Stimulated activated CD8-positive, alpha-beta memory T cell treated with anti-CD3 and anti-CD28 coated beads, Interleukin-7, amount 100 ng/mL, for 48 hours (primary cell): Measurements from ENCODE around the gene DIO2.

ENCODE experiments used
- DNase-seq, 2 donors: peaks; one replicate each; pipeline ENCODE4 v3.0.0-alpha.2; 2020; ENCODE audit warnings: low read depth in 1 of 2; ENCODE audit errors: extremely low read depth in 1 of 2

Gene DIO2

DNA sequence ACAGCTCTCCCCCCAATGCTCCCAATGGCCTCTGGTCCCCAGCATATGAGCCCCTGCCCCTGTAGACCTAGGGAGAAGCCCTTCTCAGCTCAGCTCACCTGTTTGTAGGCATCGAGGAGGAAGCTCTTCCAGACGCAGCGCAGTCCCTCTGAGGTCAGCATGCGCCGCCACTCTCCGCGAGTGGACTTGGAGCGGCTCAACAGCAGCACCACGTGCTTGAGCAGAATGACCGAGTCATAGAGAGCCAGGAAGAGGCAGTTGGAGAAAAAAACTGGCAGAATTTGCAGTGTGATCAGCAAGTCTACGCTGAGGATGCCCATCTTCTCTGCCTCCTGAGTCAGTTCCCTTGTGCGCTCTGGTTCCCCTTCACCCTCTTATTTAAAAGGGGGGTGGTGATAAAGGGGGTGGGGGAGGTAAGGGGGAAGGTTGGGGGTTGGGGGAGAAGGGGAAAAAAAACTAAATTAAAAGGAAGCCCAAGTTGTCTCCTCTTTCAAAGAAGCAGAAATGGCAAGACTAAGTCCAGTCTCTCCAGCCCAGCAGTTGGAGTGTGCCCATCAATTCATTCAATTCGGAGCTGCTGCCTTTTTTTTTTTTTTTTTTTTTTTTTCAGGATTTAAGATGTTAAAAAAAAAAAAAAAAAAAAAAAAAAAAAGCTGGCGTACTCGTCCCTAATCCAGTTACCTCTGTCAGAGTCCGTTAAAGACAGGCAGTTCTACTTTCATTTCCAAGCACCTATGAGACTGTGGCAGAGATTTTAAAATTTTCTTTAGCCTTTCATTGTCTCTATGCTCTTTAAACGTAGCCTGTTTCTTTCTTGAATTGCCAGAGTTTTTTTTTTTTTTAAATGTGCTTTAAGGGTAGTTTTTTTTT, at the start of gene DIO2:
Gene DIO2 (minus strand): TSS at position 352 of the 870 bp plus-strand sequence. CDS start 32 bp downstream, at position 320.
- no peak for DNase-seq

DNA sequence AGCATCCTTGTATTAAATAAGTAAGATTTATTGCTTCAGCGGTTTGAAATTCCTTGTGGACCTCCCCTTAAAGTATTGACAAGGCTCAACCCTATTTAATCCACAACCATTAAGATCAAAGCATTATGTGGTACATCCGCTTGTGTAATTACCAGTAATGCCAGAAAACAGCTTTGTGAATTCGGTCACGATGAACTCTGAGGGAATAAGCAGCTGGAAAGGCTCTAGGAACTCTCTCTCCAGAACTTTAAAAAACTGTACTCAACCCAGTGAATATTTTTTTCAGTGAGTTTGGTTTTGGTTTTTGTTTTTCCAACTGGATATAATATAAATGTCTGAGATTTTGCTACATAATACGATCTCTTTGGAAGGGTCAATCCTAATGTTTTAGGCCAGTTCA, 49.3 kb upstream of the DIO2 start:
- no peak for DNase-seq

DNA sequence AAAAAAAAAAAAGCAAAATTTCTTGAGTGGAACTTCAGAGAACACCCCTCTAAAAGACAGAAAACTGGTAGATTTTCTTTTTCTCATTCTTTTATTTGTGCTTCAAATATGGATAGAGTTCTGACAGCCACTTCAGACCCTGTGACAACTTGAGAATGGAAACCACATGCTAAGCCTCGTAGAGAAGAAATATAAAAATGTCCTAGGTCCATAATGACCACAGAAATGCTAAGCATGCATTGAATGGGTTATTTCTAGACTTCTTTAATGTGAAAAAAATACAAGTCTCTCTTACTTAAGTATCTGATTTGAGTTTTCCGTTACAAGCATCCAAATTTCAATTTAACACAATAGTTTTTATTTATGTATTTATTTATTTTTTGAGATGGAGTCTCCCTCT, 28.3 kb upstream of the DIO2 start:
- no peak for DNase-seq

GRCh38 chr14:80237143-80237542, 25.8 kb upstream of the DIO2 start:
- no peak for DNase-seq

GRCh38 chr14:80233470-80234089, 22.3 kb upstream of the DIO2 start:
- no peak for DNase-seq

DNA sequence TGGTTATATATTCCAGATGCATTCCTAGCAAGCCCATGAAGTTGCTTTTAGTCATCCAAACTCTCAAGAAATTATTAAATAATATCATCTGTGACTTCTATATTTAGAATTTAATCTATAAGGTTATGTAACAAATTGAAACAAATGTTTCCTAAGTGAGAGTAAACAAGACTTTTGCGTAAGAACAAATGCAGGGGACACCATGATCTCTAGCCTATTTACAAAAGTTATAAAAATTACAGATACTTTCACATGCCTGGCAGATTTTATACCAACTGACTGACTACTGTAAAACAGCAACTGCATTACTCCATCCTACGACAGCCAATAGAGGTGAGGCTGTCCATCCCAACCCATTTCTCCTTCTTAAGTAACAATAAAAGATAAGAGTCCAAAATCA, 20.4 kb upstream of the DIO2 start:
- DNase-seq = no peak

DNA sequence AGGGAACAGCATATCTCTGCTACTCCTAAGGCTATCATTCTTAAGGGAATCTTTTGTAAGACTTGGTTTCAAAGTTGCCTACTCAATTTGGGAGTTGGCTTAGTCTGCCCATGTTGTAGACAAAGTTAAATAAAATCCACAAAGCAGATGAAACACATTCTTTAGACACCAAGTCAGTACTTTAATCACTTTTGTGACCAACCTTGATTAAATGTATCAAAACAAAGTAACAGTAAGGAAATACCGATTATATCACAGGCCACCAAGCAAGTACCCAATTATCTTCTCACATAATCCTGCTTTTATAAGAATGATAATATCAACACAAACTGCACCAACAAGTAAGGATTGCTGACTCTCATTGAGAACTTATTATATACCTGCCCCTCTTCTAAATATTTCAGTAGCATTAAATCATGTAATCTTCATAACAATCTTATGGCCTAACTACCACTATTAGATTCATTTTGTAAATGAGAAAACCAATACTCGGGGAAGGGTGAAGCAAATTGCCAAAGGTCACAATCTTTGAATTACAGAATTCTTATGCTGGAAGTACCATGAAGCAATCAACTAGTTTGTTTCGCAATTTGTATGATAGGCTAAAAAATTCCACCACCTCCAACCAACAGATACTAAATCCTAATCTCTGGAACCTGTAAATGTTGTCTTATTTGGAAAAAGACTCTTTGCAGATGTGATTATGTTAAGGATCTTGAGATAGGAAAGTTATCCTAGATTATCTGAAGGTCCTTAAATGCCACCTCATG, 12.6 kb upstream of the DIO2 start:
- no peak for DNase-seq

DNA sequence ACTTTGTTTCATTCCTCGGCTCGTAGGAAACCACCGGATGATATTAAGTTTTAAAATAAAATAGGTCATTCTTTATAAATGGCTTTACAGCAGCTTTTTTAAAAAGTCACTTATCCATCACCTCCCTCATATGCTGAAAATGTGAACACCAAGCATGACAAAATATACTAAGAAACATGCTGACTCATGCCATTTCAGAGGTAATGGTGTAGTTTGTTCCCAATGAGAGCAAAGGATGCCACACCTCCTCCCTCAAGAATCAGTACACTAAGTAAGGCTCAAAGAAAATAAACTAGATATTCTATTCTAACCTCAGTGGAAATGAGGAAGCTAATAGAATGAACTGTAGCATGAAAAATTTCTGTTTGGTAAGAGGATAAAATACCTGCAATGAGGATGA, 5.5 kb upstream of the DIO2 start:
- DNase-seq = no peak

DNA sequence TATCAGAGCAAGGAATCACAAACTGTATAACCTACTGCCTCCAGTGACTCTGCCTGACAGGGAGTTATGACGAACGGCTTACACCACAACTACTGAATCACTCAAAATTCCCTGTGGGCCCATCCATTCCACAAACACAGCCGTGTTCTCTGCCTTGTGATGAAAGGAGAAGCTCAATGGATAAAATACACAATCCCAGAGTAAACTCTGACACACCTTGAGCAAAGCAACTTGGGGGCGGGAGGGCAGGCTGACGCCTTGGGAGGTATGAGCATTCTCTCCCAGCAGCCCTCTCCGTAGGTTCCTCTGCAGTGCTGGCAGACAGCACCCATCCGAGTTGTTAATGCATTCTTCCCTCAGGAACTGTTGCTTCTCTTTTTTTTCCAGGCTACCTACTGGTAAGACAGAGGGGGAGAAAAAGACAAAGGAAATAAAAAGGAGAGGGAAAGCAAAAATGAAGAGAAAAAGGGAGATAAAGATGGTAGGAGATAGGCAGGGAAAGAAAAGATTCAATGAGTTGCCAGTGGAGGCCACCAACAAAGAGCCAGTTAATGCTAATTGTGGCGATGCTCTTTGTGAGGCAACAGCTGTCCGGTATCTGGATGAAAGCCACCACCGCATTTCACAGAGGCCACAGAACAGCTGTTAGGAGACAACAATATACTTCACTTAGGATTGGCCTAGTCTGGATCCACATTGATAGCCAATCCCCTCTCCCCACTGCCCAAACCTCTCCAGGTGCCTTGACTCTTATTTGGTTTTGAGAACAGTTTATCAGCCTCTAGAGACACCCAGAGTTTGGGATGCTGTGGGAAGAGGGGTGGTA, 4.7 kb upstream of the DIO2 start:
- DNase-seq = no peak

DNA sequence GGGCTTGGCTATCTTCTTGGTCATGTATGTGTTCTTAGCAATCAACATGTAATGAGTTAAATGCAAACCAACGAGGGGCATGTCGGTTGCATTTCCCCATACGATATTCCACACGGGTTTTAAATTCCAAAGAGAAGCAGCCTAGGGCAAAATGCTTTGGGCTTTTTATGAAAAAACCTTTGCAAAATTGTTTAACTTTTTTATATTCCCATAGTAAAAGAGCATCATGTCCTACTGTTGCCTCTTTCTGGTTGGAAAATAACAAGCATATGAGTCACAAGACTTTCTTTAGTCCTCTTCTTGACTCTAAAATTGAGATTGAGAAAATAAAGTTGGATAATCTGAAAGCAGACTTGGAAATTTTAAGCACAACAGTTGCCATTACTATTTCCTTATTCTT, 3.8 kb upstream of the DIO2 start:
- DNase-seq = no peak

DNA sequence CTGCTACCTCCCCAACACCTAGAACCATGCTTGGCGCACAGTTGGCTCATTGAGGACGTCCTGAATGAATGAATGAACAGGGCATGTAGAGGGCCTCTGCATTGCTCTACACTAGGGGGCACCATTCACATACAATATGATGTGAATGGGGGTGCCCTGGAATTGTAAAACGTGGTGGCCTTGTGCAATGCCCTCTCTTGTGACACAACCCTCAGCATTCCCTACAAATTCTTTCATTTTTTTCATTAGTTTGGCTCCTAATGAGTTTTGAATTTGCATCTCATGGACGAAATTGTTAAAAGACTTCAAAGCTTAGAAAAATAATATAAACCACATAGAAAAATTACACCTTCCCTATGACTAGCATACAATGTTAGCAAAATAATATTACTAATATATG, 2.3 kb upstream of the DIO2 start:
- DNase-seq = no peak

DNA sequence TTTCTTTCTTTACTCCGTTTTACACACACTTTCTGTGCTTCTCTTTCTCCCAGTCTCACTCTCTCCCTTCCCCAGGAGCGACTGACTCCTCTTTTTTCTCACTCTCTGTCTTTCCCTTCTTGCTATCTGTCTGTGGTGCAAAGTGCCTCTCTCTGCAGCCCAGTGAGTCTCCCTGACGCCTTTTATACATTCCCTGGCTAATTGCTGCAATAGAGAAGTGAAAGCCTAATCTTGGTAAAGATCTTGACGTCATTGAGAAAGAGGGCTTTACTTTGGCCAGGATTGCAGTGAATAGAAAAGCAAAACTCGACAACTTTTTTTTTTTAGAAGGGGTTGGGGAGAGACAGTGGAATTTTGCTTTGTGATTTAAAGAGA, 706 bp upstream of the DIO2 start:
- DNase-seq = no peak

GRCh38 chr14:80208461-80208860, 2.8 kb downstream of the DIO2 start:
- DNase-seq = no peak

- no peak for DNase-seq
Observed at GRCh38 chr14:80206351-80207080, 4.8 kb downstream of the DIO2 start.

DNA sequence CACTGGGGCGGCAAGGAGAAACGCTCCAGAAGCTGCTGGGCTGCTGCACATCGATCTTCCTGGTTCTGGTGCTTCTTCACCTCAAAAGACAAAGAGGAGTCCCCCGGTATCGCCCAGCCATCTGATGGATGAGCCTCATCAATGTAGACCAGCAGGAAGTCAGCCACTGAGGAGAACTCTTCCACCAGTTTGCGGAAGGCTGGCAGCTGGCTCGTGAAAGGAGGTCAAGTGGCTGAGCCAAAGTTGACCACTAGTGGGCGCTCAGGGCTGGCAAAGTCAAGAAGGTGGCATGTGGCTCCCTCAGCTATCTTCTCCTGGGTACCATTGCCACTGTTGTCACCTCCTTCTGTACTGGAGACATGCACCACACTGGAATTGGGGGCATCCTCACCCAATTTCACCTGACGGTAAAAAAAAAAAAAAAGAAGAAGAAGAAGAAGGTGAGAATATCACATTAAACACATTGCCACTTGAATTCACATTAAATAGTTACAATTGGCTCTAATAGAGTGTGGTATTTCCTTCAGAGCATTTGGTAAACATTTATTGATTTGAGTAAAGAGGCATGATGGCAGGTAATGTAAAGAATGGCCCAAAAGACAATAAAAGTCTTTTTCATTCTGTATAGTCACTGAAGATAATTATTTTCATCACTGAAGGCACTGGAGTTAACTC, 8.3 kb downstream of the DIO2 start:
- DNase-seq = no peak

DNA sequence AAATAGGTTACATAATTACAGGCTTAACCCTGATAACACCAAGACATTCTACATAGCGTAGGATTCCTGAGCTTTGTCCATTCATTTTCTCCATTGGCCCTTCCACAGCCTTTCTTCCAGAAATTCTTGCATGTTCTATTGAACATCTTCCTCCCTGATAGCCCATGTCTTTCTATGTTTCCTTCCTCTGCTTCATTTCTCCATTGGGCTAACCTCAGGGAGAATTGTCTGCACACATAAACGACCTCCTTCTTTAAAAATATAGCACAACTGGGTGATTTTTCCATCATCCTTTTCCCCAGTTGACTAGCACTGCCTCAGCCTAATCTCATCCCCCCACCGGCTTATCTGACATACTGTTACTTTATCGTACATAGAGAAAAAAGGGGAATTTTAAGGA, 11.2 kb downstream of the DIO2 start:
- DNase-seq = no peak

- no peak for DNase-seq
Observed at GRCh38 chr14:80188571-80188970, 22.7 kb downstream of the DIO2 start.

- DNase-seq = no peak
Observed at GRCh38 chr14:80186301-80186800, 25.0 kb downstream of the DIO2 start.

DNA sequence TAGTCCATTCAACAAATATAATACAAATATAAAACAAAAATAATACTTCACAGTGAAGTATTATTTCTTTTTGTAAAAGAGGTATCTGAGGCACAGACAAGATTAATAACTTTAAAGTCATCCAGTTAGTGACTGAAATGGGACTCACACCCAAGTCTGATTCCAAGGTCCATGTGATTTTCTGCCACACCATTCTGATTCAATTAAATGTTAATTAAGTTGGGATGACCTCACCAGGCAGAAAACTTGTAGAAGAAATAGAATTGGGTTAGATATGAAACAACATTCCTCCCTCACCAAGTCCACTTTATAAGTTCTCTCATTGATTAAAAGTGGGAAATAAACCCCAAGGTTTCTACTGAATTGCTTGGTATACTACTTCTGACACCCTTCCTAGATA, 34.4 kb downstream of the DIO2 start:
- DNase-seq = no peak
